Activated naive CD4-positive, alpha-beta T cell treated with anti-CD3 and anti-CD28 coated beads, Interleukin-2, amount 50 U/mL, for 24 hours (primary cell): ENCODE results near the gene RNF220.

Experiments used
- H3K27ac Mint-ChIP-seq: one replicate; pipeline ENCODE4 v1.8.0; 2021; ENCODE audit warnings: mild to moderate bottlenecking, mixed read lengths
- H3K27me3 Mint-ChIP-seq: one replicate; pipeline ENCODE4 v1.8.0; 2021; ENCODE audit warnings: mixed read lengths
- H3K36me3 Mint-ChIP-seq: one replicate; pipeline ENCODE4 v1.8.0; 2021; ENCODE audit warnings: mixed read lengths
- H3K4me1 Mint-ChIP-seq: one replicate; pipeline ENCODE4 v1.8.0; 2021; ENCODE audit warnings: mixed read lengths
- H3K4me3 Mint-ChIP-seq: one replicate; pipeline ENCODE4 v1.8.0; 2021; ENCODE audit warnings: mild to moderate bottlenecking, mixed read lengths
- H3K9me3 Mint-ChIP-seq: one replicate; pipeline ENCODE4 v1.8.0; 2021; ENCODE audit warnings: mixed read lengths

Gene RNF220

DNA sequence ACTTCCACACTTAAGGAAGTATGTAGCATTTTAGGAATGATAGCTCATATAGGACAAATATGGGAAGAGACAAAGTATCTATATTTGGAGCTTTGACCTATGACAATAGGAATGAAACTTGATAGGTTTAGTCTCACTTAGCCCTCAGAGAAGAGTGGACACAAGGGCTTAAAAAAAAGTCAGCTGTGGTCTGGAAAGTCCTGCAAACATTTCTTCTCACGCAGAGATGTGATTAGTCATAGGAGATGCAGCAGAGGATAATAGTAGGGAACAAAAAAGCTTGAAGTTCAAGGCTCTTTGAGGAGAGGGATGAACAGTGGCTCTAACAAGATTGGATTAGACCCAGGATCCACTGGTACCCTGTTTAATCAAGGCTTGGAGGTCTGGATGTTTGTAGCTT, 14.8 kb upstream of the RNF220 start:
- H3K27me3 Mint-ChIP-seq: peaks cover 16% of the 10 kb centered on the region
- no peaks in the 10 kb centered on the region for H3K9me3 Mint-ChIP-seq
- no peak overlapping the region for H3K27ac Mint-ChIP-seq
- H3K4me3 Mint-ChIP-seq: no peak overlapping the region
- no peaks in the 10 kb centered on the region for H3K4me1 Mint-ChIP-seq
- H3K36me3 Mint-ChIP-seq: peaks cover 2% of the 10 kb centered on the region

GRCh38 chr1:44401256-44402228, 3.5 kb upstream of the RNF220 start:
- H3K4me1 Mint-ChIP-seq: peaks cover 25% of the 10 kb centered on the region
- H3K27ac Mint-ChIP-seq: no peak overlapping the region
- peaks cover 4% of the 10 kb centered on the region for H3K9me3 Mint-ChIP-seq
- peaks cover 48% of the 10 kb centered on the region for H3K27me3 Mint-ChIP-seq
- H3K4me3 Mint-ChIP-seq: no peak overlapping the region
- H3K36me3 Mint-ChIP-seq: no peaks in the 10 kb centered on the region

DNA sequence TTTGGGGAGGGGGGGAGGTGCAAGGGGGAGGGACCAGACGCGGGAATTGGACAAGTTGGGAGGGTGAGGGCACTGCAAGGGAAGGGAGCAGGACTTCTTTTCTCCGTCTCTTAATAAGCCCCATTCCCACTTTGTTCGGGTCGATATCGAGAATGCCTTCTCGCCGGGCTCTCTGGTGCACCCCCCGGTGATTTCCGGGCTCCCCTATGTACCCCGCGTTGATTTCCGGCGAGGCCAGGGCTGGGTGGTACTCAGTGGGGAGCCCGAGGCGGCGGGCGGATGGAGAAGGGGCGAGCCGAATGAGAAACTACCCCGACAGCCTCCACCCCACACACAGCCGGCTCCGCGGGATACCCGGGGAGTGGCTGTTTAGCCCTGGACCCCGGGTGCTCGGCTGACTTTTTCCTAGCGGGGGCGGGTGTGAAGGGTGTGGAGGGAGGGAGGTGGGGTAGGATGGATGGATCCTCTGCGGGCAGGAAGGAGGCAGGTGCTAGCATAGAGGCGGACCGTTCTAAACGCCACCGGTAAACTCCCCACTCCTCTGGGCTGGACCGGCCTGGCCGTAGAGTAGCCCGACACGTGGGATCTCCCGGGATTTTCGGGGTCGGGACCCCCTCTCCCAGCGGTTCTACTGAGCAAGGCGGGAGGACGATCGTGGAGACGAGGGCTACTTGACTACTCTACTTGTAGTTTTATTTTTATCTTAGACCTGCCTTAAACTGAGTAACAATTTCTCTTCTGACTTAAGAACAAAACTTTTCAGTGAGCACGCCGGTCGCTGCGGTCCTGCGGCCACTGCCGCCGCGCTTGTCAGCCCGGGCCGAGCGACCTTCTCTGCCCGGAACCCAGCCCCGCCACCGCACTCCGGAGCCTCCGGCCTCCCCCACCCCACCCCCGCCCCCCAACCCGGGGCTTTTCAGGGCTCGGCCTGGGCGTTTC, 1.0 kb downstream of the RNF220 start:
- Mint-ChIP-seq H3K9me3 (no peaks in the 10 kb centered on the region), H3K4me3 (peak overlapping the region; percentile 88), H3K4me1 (peaks cover 31% of the 10 kb centered on the region), H3K36me3 (peaks cover 2% of the 10 kb centered on the region), H3K27ac (no peak overlapping the region), H3K27me3 (peaks cover 41% of the 10 kb centered on the region)

GRCh38 chr1:44406737-44407429, 1.8 kb downstream of the RNF220 start:
- peaks cover 31% of the 10 kb centered on the region for H3K4me1 Mint-ChIP-seq
- H3K27me3 Mint-ChIP-seq: peaks cover 37% of the 10 kb centered on the region
- H3K27ac Mint-ChIP-seq: no peak overlapping the region
- H3K36me3 Mint-ChIP-seq: peaks cover 2% of the 10 kb centered on the region
- no peaks in the 10 kb centered on the region for H3K9me3 Mint-ChIP-seq
- peak overlapping the region; percentile 88 for H3K4me3 Mint-ChIP-seq

DNA sequence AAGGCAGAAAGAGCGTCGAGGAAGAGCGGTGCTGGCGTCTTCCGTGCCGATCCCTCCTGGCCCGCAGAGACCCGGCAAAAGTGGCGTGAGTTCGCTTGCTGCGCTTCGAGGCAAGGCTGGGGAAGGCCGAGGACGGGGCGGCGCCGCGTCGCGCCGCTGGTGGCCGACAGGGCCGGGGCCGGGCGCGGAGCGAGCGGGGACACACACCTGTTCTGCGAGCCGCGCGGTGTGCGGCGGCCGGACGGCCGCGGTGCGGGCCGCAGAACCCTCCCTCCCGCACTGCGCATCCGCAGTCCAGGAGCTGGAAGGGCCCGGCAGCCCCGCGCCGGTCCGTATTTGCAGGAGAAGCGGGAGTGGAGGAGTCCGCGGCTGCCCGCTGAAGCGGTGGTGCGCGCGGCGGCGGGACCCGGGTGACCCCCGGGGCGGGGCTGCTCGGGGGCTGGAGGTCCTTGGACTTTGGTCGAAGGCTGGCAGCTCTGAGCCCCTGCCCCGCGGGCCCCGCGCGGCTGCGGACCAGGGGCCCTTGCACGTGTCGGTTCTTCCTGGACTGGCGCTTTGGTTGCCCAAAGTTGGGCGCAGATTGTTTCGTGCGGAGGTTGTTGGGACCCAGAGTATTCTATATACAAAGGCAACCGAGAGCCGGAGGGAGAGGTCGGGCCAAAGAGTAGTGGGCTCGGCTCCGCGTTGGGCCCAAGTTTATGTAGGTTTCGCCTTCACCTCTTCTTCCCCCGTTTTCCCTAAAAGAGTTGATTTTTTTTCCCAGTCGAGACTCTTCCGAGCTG, 2.6 kb downstream of the RNF220 start:
- Mint-ChIP-seq H3K4me3 (peak overlapping the region; percentile 36), H3K36me3 (peaks cover 2% of the 10 kb centered on the region), H3K27me3 (peaks cover 37% of the 10 kb centered on the region), H3K27ac (peak overlapping the region; percentile 24), H3K4me1 (peaks cover 31% of the 10 kb centered on the region), H3K9me3 (no peaks in the 10 kb centered on the region)

DNA sequence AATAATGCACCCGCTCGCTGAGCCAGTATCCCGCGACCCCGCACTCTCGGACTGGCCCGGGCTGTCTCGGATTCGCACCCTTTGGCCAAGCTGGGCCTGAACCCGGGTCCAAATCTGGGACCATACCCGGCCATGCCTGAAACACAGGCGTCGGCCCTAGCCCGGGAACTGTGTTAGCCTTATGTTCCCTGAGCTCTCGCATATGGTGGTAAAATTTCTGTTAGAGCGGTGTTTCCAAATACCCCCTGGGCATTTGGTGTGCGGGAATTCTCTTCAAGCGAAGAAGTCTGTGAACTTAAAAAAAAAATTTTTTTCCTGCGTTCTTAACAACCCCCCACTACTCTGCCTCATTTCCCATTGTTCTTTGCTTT, 3.1 kb downstream of the RNF220 start:
- peaks cover 32% of the 10 kb centered on the region for H3K27me3 Mint-ChIP-seq
- H3K4me1 Mint-ChIP-seq: peaks cover 31% of the 10 kb centered on the region
- H3K9me3 Mint-ChIP-seq: no peaks in the 10 kb centered on the region
- H3K36me3 Mint-ChIP-seq: peaks cover 2% of the 10 kb centered on the region
- H3K27ac Mint-ChIP-seq: peak overlapping the region; percentile 24
- peak overlapping the region; percentile 26 for H3K4me3 Mint-ChIP-seq

DNA sequence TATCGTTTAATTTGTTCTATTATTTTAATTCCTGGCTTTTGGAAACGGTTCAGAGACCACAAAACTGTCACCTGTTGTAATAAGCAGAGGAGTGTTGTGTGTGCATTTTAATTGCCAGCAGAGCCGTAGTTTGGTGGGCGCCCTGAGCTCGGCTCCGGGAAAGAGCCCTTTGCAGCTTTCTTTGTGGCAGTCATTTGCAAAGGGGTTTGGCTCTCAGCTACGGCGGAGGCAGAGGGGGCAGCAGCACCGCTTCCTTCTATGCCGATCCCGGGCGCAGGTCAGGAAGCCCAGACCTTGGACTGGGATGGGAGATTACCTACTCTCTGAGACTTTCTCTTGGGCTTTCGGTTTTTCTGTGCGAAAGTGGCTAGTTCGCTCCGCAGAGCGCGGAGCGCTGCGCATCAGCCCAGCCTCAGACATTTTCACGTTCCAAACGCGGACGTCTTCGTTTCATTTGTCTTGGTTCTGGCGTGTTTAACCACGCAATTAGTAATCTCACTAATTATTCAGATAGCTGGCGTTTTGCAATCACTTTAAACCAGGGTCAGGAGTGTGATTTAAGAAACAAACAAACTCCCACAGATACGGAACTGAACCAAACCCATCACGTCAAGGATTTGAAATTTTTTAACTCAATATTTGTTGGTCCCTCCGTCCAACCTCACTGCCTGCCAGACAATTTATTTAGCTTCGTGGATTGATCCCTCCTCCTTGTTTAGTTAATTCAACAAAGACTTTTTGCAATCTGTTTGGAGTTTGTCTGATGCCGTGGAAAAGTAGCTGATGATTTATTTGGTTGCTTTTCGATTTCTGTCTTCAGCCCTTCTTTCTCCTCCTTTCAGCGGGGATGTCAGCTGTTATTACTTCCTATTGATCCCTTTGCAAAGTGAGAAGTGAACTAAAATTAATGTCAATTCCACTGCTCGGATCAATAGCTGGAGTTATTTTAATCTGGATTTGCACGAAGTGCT, 3.9 kb downstream of the RNF220 start:
- Mint-ChIP-seq H3K9me3 (no peaks in the 10 kb centered on the region), H3K27ac (peak overlapping the region; percentile 51), H3K4me1 (peaks cover 31% of the 10 kb centered on the region), H3K4me3 (peak overlapping the region; percentile 71), H3K36me3 (peaks cover 2% of the 10 kb centered on the region), H3K27me3 (peaks cover 31% of the 10 kb centered on the region)

- Mint-ChIP-seq H3K4me1 (peaks cover 31% of the 10 kb centered on the region), H3K4me3 (no peak overlapping the region), H3K9me3 (no peaks in the 10 kb centered on the region), H3K27me3 (peaks cover 26% of the 10 kb centered on the region), H3K36me3 (peaks cover 2% of the 10 kb centered on the region), H3K27ac (no peak overlapping the region)
These were observed 4.7 kb downstream of the RNF220 start for GRCh38 chr1:44409757-44410156.

DNA sequence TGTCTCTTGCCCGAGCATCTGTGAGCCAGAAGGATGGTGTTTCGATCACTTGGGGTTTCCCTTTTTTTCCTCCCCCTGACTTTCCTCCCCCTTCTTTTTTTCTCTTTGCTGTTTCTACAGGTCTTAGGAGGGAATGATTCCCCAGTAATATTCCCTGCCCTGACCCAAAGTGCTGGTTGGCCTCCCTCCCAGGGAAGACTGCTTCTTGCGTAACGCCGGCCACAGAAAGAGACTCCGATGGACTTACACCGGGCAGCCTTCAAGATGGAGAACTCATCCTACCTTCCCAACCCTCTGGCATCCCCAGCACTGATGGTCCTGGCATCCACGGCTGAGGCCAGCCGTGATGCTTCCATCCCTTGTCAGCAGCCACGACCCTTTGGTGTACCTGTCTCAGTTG, 6.8 kb downstream of the RNF220 start:
- H3K36me3 Mint-ChIP-seq: peaks cover 2% of the 10 kb centered on the region
- peaks cover 19% of the 10 kb centered on the region for H3K27me3 Mint-ChIP-seq
- H3K4me1 Mint-ChIP-seq: peaks cover 17% of the 10 kb centered on the region
- no peak overlapping the region for H3K4me3 Mint-ChIP-seq
- no peak overlapping the region for H3K27ac Mint-ChIP-seq
- no peaks in the 10 kb centered on the region for H3K9me3 Mint-ChIP-seq

- no peaks in the 10 kb centered on the region for H3K9me3 Mint-ChIP-seq
- peaks cover 21% of the 10 kb centered on the region for H3K27me3 Mint-ChIP-seq
- no peak overlapping the region for H3K4me3 Mint-ChIP-seq
These were observed 7.5 kb downstream of the RNF220 start for GRCh38 chr1:44412601-44413000.

DNA sequence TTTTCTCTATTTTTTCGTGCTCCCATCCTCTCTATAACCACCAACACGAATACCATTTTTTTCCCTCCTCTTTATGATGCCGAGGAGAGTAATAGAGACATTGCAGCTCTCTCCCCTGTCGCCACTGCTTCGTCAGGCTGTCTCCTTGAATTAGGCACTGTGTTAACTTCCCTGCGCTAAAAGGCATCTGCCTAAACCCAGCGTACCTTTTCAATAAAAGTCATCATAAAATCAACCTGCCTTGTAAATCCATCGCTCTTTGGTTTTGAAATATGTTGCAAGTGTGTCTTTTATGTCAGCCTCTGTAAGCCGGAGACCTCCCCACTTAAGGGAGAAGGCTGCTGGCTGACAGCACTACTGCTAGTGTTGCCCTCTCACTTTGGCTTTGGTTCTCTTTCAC, 8.7 kb downstream of the RNF220 start:
- Mint-ChIP-seq H3K4me1 (peaks cover 8% of the 10 kb centered on the region), H3K27me3 (peaks cover 15% of the 10 kb centered on the region), H3K9me3 (no peaks in the 10 kb centered on the region), H3K4me3 (no peak overlapping the region), H3K27ac (no peak overlapping the region), H3K36me3 (peaks cover 2% of the 10 kb centered on the region)

More at GRCh38 chr1:44412601-44413000, 7.5 kb downstream of the RNF220 start:
- H3K27ac Mint-ChIP-seq: peak overlapping the region; percentile 15
- H3K4me1 Mint-ChIP-seq: peaks cover 17% of the 10 kb centered on the region
- peaks cover 2% of the 10 kb centered on the region for H3K36me3 Mint-ChIP-seq

- H3K4me3 Mint-ChIP-seq: no peak overlapping the region
- peaks cover 21% of the 10 kb centered on the region for H3K27me3 Mint-ChIP-seq
- H3K9me3 Mint-ChIP-seq: no peaks in the 10 kb centered on the region
- no peak overlapping the region for H3K27ac Mint-ChIP-seq
- H3K4me1 Mint-ChIP-seq: no peaks in the 10 kb centered on the region
- H3K36me3 Mint-ChIP-seq: no peaks in the 10 kb centered on the region
These were observed 10.0 kb downstream of the RNF220 start for GRCh38 chr1:44415013-44415412.

GRCh38 chr1:44416408-44416807, 11.4 kb downstream of the RNF220 start:
- H3K36me3 Mint-ChIP-seq: no peaks in the 10 kb centered on the region
- no peaks in the 10 kb centered on the region for H3K9me3 Mint-ChIP-seq
- no peak overlapping the region for H3K4me3 Mint-ChIP-seq
- no peaks in the 10 kb centered on the region for H3K4me1 Mint-ChIP-seq
- H3K27ac Mint-ChIP-seq: no peak overlapping the region
- H3K27me3 Mint-ChIP-seq: peaks cover 30% of the 10 kb centered on the region
